ENCODE results near the gene SYTL2. TPM values are rescaled to one million over a fixed set of nuclear protein-coding genes. Genes with fewer than 3 reads are reported as not detected.

Gene SYTL2
- total RNA-seq, 2 experiments from 2014 or later: 9.5 to 11.2 TPM

GRCh38 chr11:85821636-85822035, 10.7 kb upstream of the SYTL2 start:
- intact Hi-C loops (cut with micrococcal nuclease): loop anchor here (5.0 to 10.0 kb wide), 3 partner anchors 69 to 157 kb away; partner anchors contain the start of gene CREBZF
- peak; percentile 27 for DNase-seq
- H3K4me3 Mint-ChIP-seq: no peak overlapping the region
- H3K36me3 Mint-ChIP-seq (ENCODE audit: low read depth): no peaks in the 10 kb centered on the region
- no peak overlapping the region for H3K27ac Mint-ChIP-seq
- ChIA-PET POLR2A (interaction anchor here (1.1 kb wide), 1 partner anchor 40 kb away, joined by 3 read pairs; no protein-coding TSS in a partner anchor), CTCF (interaction anchor here (1.9 kb wide), 1 partner anchor 11 kb away, joined by 7 read pairs; no protein-coding TSS in a partner anchor)
- TF ChIP-seq CTCF (IDR thresholded peaks at IDR 0.05): no peak
- H3K27me3 Mint-ChIP-seq: no peaks in the 10 kb centered on the region
- no peaks in the 10 kb centered on the region for H3K9me3 Mint-ChIP-seq
- ATAC-seq: peak; percentile 16
- peaks cover 45% of the 10 kb centered on the region for H3K4me1 Mint-ChIP-seq (ENCODE audit: low read depth)

GRCh38 chr11:85819441-85819840, 8.5 kb upstream of the SYTL2 start:
- no peak for ATAC-seq
- no peak overlapping the region for H3K4me3 Mint-ChIP-seq
- DNase-seq: no peak
- ChIA-PET POLR2A (no interaction called here), CTCF (no interaction called here)
- no peaks in the 10 kb centered on the region for H3K9me3 Mint-ChIP-seq
- peaks cover 25% of the 10 kb centered on the region for H3K4me1 Mint-ChIP-seq (ENCODE audit: low read depth)
- H3K27me3 Mint-ChIP-seq: no peaks in the 10 kb centered on the region
- no peaks in the 10 kb centered on the region for H3K36me3 Mint-ChIP-seq (ENCODE audit: low read depth)
- no peak overlapping the region for H3K27ac Mint-ChIP-seq
- TF ChIP-seq CTCF (IDR thresholded peaks at IDR 0.05): no peak
- intact Hi-C loops (cut with micrococcal nuclease): loop anchor here (10.0 kb wide), 1 partner anchor 225 kb away; no protein-coding TSS in a partner anchor

GRCh38 chr11:85815186-85815931, 4.4 kb upstream of the SYTL2 start:
- TF ChIP-seq CTCF (IDR thresholded peaks at IDR 0.05): no peak
- Mint-ChIP-seq H3K36me3 (ENCODE audit: low read depth) (no peaks in the 10 kb centered on the region), H3K4me1 (ENCODE audit: low read depth) (peaks cover 5% of the 10 kb centered on the region), H3K27ac (no peak overlapping the region), H3K27me3 (peaks cover 9% of the 10 kb centered on the region), H3K4me3 (no peak overlapping the region), H3K9me3 (no peaks in the 10 kb centered on the region)
- ChIA-PET CTCF (interaction anchor here (0.9 to 2.3 kb wide), 5 partner anchors 8 to 62 kb away, joined by 3 to 10 read pairs (median 4); partner anchors contain the start of gene CCDC83), POLR2A (interaction anchor here (1.2 kb wide), 1 partner anchor 9 kb away, joined by 4 read pairs; no protein-coding TSS in a partner anchor)
- no peak for ATAC-seq
- intact Hi-C loops (cut with micrococcal nuclease): loop anchor here (10.0 kb wide), 1 partner anchor 221 kb away; no protein-coding TSS in a partner anchor
- DNase-seq: no peak

- Mint-ChIP-seq H3K4me1 (ENCODE audit: low read depth) (peaks cover 22% of the 10 kb centered on the region), H3K27me3 (peaks cover 9% of the 10 kb centered on the region), H3K27ac (no peak overlapping the region), H3K9me3 (no peaks in the 10 kb centered on the region), H3K36me3 (ENCODE audit: low read depth) (no peaks in the 10 kb centered on the region), H3K4me3 (no peak overlapping the region)
- ChIA-PET POLR2A (interaction anchor here (0.7 kb wide), 1 partner anchor 165 kb away, joined by 3 read pairs; no protein-coding TSS in a partner anchor), CTCF (interaction anchor here (1.2 to 2.3 kb wide), 2 partner anchors 32 to 41 kb away, joined by 4 to 10 read pairs; partner anchors contain the start of gene CCDC83)
- ATAC-seq: no peak
- TF ChIP-seq CTCF (IDR thresholded peaks at IDR 0.05): no peak
- intact Hi-C loops (cut with micrococcal nuclease): loop anchor here (10.0 kb wide), 1 partner anchor 219 kb away; no protein-coding TSS in a partner anchor
- DNase-seq: no peak
Observed at GRCh38 chr11:85813721-85814120, 2.8 kb upstream of the SYTL2 start.

GRCh38 chr11:85811624-85812023, 683 bp upstream of the SYTL2 start:
- Mint-ChIP-seq H3K4me1 (ENCODE audit: low read depth) (peaks cover 23% of the 10 kb centered on the region), H3K4me3 (peak overlapping the region; percentile 80), H3K27ac (peak overlapping the region; percentile 80), H3K9me3 (no peaks in the 10 kb centered on the region), H3K27me3 (peaks cover 9% of the 10 kb centered on the region), H3K36me3 (ENCODE audit: low read depth) (no peaks in the 10 kb centered on the region)
- DNase-seq (peak; percentile 5), ATAC-seq (no peak)
- no peak for TF ChIP-seq CTCF (IDR thresholded peaks at IDR 0.05)
- intact Hi-C loops (cut with micrococcal nuclease): loop anchor here (10.0 kb wide), 1 partner anchor 217 kb away; no protein-coding TSS in a partner anchor
- ChIA-PET CTCF (interaction anchor here (1.4 kb wide), 1 partner anchor 15 kb away, joined by 5 read pairs; no protein-coding TSS in a partner anchor), POLR2A (no interaction called here)

Data from activated CD8-positive, alpha-beta T cell treated with anti-CD3 and anti-CD28 coated beads for 36 hours (primary cell).